NCI-H226 (cell line): ENCODE results near the gene IAH1.
"Not testable (repeated sequence)": the region's sequence is repeated elsewhere in the genome, so short reads cannot be mapped to it uniquely, and the experiment has no call there.

ENCODE experiments used
- DNase-seq: peaks from one replicate; pipeline ENCODE4 v3.0.0-alpha.2; 2015

IAH1 gene

GRCh38 chr2:9473985-9474360 lies 378 bp upstream of the IAH1 start:
- no peak for DNase-seq

- no peak for DNase-seq
Measured at GRCh38 chr2:9477914-9478313, 3.6 kb downstream of the IAH1 start.

GRCh38 chr2:9478526-9478925 lies 4.2 kb downstream of the IAH1 start:
- no peak for DNase-seq

GRCh38 chr2:9480157-9480556 lies 5.8 kb downstream of the IAH1 start:
- no peak for DNase-seq

GRCh38 chr2:9483107-9483506 lies 8.8 kb downstream of the IAH1 start:
- no peak for DNase-seq

GRCh38 chr2:9484533-9484932 lies 10.2 kb downstream of the IAH1 start:
- no peak for DNase-seq

- DNase-seq: no peak
Measured at GRCh38 chr2:9488583-9489547, 14.5 kb downstream of the IAH1 start.

GRCh38 chr2:9490789-9491188 lies 16.4 kb downstream of the IAH1 start:
- DNase-seq: no peak

GRCh38 chr2:9492927-9493326 lies 18.6 kb downstream of the IAH1 start:
- DNase-seq: no peak

GRCh38 chr2:9493478-9493877 lies 19.1 kb downstream of the IAH1 start:
- DNase-seq: no peak

GRCh38 chr2:9494081-9494480 lies 19.7 kb downstream of the IAH1 start:
- DNase-seq: no peak

- DNase-seq: no peak
Measured at GRCh38 chr2:9497017-9497416, 22.7 kb downstream of the IAH1 start.

GRCh38 chr2:9498210-9498609 lies 23.9 kb downstream of the IAH1 start:
- DNase-seq: no peak

GRCh38 chr2:9508931-9509330 lies 34.6 kb downstream of the IAH1 start:
- no peak for DNase-seq

- not testable (repeated sequence) for DNase-seq
Measured at GRCh38 chr2:9513946-9514345, 39.6 kb downstream of the IAH1 start.

GRCh38 chr2:9517118-9517782 lies 42.9 kb downstream of the IAH1 start:
- no peak for DNase-seq

GRCh38 chr2:9518163-9518562 lies 43.8 kb downstream of the IAH1 start:
- DNase-seq: no peak

GRCh38 chr2:9518780-9519179 lies 44.4 kb downstream of the IAH1 start:
- DNase-seq: no peak

GRCh38 chr2:9519250-9519649 lies 44.9 kb downstream of the IAH1 start:
- no peak for DNase-seq

GRCh38 chr2:9524291-9524690 lies 49.9 kb downstream of the IAH1 start:
- DNase-seq: no peak

- no peak for DNase-seq
Measured at GRCh38 chr2:9525266-9525665, 50.9 kb downstream of the IAH1 start.

- no peak for DNase-seq
Measured at GRCh38 chr2:9527995-9528787, 53.8 kb downstream of the IAH1 start.

GRCh38 chr2:9532421-9532820 lies 58.1 kb downstream of the IAH1 start:
- DNase-seq: peak; percentile 71

GRCh38 chr2:9533663-9534062 lies 59.3 kb downstream of the IAH1 start:
- no peak for DNase-seq
